Activated CD4-positive, alpha-beta T cell treated with anti-CD3 and anti-CD28 coated beads, Interleukin-2, amount 50 U/mL, for 1 hour (primary cell): ENCODE data around the gene CSNK1G1.
"Not testable (repeated sequence)": the region's sequence is repeated elsewhere in the genome, so short reads cannot be mapped to it uniquely, and the experiment has no call there.

Source experiments
- DNase-seq: peaks from one replicate; pipeline ENCODE4 v3.0.0-alpha.2; 2020

CSNK1G1 gene

GRCh38 chr15:64127521-64128270 is 228.3 kb downstream of the CSNK1G1 start:
- no peak for DNase-seq

- DNase-seq: no peak
Measured at GRCh38 chr15:64125978-64126377, 230.0 kb downstream of the CSNK1G1 start.

GRCh38 chr15:64122936-64123351 is 233.0 kb downstream of the CSNK1G1 start:
- DNase-seq: no peak

GRCh38 chr15:64122444-64122843 is 233.5 kb downstream of the CSNK1G1 start:
- no peak for DNase-seq

- no peak for DNase-seq
Measured at GRCh38 chr15:64121614-64122013, 234.4 kb downstream of the CSNK1G1 start.

GRCh38 chr15:64120322-64120721 is 235.7 kb downstream of the CSNK1G1 start:
- not testable (repeated sequence) for DNase-seq

- DNase-seq: no peak
Measured at GRCh38 chr15:64117759-64118487, 238.1 kb downstream of the CSNK1G1 start.
